ENCODE results near the gene AGTPBP1. TPM values are rescaled to one million over a fixed set of nuclear protein-coding genes. Genes with fewer than 3 reads are reported as not detected.

AGTPBP1 gene
- total and polyA plus RNA-seq, 2 of the 8 experiments (the other 6 are each of a cell fraction or from before 2014, with no cell fraction given), result 13.4 to 65.2 TPM

DNA sequence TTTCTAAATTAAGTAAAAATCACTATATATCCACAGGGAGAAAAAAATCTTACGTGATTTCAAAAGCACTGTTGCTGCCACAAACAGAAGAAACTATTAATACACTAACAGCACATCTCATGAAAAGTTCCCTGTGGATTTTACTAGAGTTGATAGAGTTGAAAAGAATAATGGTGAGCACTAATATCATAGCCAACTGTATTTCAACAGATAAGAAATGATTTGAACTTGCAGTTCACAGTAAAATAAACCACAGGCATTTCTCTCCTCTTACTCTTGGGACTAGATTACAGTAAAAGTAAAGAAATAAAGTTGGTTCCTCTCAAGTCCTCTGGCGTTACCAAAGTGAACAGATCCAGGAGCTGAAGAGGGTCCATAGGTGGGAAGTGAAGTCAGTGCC is 27.9 kb downstream of the AGTPBP1 start:
- Histone ChIP-seq H3K23me2 (ENCODE audit: low read depth, low read length) (peaks cover 2% of the 10 kb centered on the region; the same call in 1 of the 2 replicates), H2BK20ac (ENCODE audit: low read length) (no peak overlapping the region), H4K91ac (replicated peaks; ENCODE audit: insufficient read length, low read length) (no peak overlapping the region), H4K20me1 (replicated peaks in 1 of 2; ENCODE audit: control insufficient read depth in 1 of 2, insufficient read depth in 2 of 2, low read length in 2 of 2) (peaks cover 0 to 3% of the 10 kb centered on the region in 2 experiments), H4K5ac (ENCODE audit: insufficient read length, low read depth, low read length) (no peak overlapping the region), H3K27me3 (replicated peaks in 1 of 4; ENCODE audit: control insufficient read depth in 3 of 4, extremely low read depth in 1 of 4, insufficient read depth in 3 of 4, low read length in 3 of 4) (no peaks in the 10 kb centered on the region), H3K4me1 (replicated peaks in 1 of 4; ENCODE audit: control insufficient read depth in 3 of 4, insufficient read depth in 4 of 4, low read length in 3 of 4) (no peaks in the 10 kb centered on the region), H3K4ac (replicated peaks; ENCODE audit: insufficient read length, low read depth, low read length) (no peak overlapping the region), H2BK5ac (ENCODE audit: low read depth, low read length) (no peak overlapping the region), H3K4me3 (ENCODE audit: extremely low read depth in 1 of 4, insufficient read depth in 2 of 4, low read depth in 3 of 4, low read length in 4 of 4) (no peak overlapping the region), H2BK120ac (replicated peaks; ENCODE audit: low read depth, low read length) (no peak overlapping the region), H4K8ac (ENCODE audit: extremely low read depth, insufficient read depth, low read length) (no peak overlapping the region), H3K4me2 (ENCODE audit: insufficient read depth in 1 of 2, low read depth in 2 of 2, low read length in 2 of 2) (no peak overlapping the region), H3K23ac (ENCODE audit: insufficient read length) (no peak overlapping the region), H3K9ac (replicated peaks in 1 of 4; ENCODE audit: extremely low read depth in 1 of 4, low read depth in 3 of 4, low read length in 3 of 4) (no peak overlapping the region), H3K18ac (ENCODE audit: extremely low read depth, low read length) (no peak overlapping the region), H3K27ac (ENCODE audit: low read depth, low read length) (no peak overlapping the region), H2BK15ac (ENCODE audit: low read length) (no peak overlapping the region), H3K9me3 (ENCODE audit: insufficient read depth in 2 of 2, low read depth in 1 of 2, low read length in 1 of 2) (no peaks in the 10 kb centered on the region), H3K14ac (ENCODE audit: insufficient read length) (no peak overlapping the region), H3K79me1 (ENCODE audit: low read depth, low read length) (no peaks in the 10 kb centered on the region), H2AFZ (ENCODE audit: low read length) (no peak overlapping the region), H3K36me3 (ENCODE audit: control insufficient read depth in 2 of 4, insufficient read depth in 4 of 4, low read length in 3 of 4) (no peaks in the 10 kb centered on the region), H2BK12ac (ENCODE audit: low read depth, low read length) (no peak overlapping the region), H2AK5ac (ENCODE audit: low read depth, low read length) (no peak overlapping the region), H3K79me2 (ENCODE audit: control insufficient read depth in 1 of 2, insufficient read depth in 2 of 2, low read length in 2 of 2) (peaks cover 0 to 34% of the 10 kb centered on the region in 2 experiments; a peak in 2 of 4 replicates), H3K56ac (replicated peaks; ENCODE audit: insufficient read length, low read depth, low read length) (no peak overlapping the region)
- DNase-seq (ENCODE audit: low read depth in 1 of 2, low spot score in 2 of 2) (no peak), FAIRE-seq (no peak)
- WGBS, 2 experiments (ENCODE audit: extremely low coverage in 1 of 2, insufficient coverage in 1 of 2, insufficient read length in 1 of 2, insufficient replicate concordance in 2 of 2, low coverage in 1 of 2, low lambda C conversion rate in 2 of 2, missing lambda C conversion rate in 1 of 2), result 87% methylated on average over 2 of the region's 2 CpGs; no CpG with 5 or more reads in 1 of the 2 experiments
- POLR2A ChIA-PET (ENCODE audit: partially characterized antibody), result no interaction called here
- CTCF ChIA-PET (ENCODE audit: partially characterized antibody), result interaction anchor here (1.0 to 3.0 kb wide), 5 partner anchors 8 to 104 kb away, joined by 3 to 11 read pairs (median 3); no protein-coding TSS in a partner anchor
- TF ChIP-seq NANOG (IDR thresholded peaks at IDR 0.05; ENCODE audit: insufficient read depth, low read depth, low read length, poor library complexity, severe bottlenecking), result no peak
- no peak for TF ChIP-seq POU5F1 (IDR thresholded peaks at IDR 0.05; ENCODE audit: low read depth, low read length)
- TF ChIP-seq SAP30 (IDR thresholded peaks at IDR 0.05; ENCODE audit: insufficient read depth, insufficient replicate concordance, low read length), result no peak
- TF ChIP-seq SIRT6 (IDR thresholded peaks at IDR 0.05; ENCODE audit: low read length), result no peak
- TF ChIP-seq EP300 (IDR thresholded peaks at IDR 0.05; ENCODE audit: borderline replicate concordance in 1 of 2, low read depth in 2 of 2, low read length in 2 of 2), result no peak

All from H1 (cell line).